GDM1 (cell line): ENCODE data around the gene EIF5.

Source experiments
- DNase-seq: peaks from one replicate; lab custom pipeline; 2025; lab: John Stamatoyannopoulos, UW

EIF5 gene

DNA sequence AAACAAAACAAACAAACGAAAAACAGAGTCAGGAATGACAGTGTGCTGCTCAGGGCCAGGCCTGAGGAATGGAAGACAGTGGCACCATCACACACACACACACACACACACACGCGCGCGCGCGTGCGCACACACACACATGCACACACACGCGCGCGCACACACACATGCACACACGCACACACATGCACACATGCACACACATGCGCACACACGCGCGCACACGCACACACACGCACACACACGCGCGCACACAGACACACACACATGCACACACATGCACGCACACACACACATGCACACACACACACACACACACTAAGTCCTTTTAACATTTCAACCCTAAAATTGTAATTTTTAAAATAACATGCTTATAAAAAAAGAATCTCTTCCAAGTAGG, 38.0 kb downstream of the EIF5 start:
- DNase-seq, result no peak

- DNase-seq, result no peak
Observed at GRCh38 chr14:103372552-103373304, 38.7 kb downstream of the EIF5 start.

GRCh38 chr14:103374121-103374520, 40.1 kb downstream of the EIF5 start:
- DNase-seq, result no peak

DNA sequence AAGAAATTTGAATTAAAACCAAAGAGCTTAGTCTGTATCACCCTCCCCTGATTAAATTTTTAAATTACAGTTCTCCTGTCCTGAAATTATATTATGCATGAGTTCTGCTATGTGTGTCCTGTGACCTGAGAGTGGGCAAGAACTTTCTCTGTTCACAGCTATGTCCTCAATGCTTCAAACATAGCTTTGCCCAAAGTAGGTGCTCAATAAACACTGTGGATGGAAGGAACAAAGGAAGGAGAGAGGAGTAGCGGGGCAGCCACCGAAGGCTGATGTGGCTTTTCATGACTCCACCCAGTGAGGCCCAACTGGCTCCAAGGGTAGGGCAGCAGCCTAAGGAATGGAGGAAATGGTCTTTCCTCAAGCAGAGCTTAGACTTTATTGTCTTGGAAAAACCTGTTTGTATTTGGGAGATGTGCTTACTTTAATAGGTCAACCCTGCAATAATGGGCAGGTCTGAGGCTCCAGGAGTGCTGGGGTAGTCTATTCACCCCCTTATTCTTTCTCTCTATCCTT, 43.5 kb downstream of the EIF5 start:
- no peak for DNase-seq

- no peak for DNase-seq
Observed at GRCh38 chr14:103378038-103378854, 44.2 kb downstream of the EIF5 start.

DNA sequence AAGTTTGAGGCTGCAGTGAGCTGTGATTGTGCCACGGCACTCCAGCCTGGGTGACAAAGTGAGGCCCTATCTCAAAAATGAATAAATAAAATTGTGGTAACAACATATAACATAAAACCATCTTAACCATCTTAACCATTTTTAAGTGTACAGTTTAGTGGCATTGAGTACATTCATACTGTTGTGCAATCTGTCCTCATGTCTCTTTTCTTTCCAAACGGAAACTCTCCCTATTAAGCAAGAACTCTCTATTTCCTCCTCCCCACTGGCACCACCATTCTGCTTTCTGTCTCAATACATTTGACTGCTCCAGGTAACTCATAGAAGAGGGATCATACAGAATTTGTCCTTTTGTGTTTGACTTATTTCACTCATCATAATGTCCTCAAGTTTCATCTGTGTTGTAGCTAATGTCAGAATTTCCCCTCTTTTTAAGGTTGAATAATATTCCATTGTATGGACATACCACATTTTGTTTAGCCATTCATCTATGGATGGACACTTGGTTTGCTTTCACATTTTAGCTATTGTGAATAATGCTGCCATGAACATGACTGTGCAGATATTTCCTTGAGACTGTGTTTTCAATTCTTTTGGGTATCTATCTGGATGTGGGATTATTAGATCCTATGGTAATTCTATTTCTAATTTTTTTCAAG, 46.8 kb downstream of the EIF5 start:
- DNase-seq, result no peak

GRCh38 chr14:103382376-103382775, 48.3 kb downstream of the EIF5 start:
- DNase-seq, result no peak

DNA sequence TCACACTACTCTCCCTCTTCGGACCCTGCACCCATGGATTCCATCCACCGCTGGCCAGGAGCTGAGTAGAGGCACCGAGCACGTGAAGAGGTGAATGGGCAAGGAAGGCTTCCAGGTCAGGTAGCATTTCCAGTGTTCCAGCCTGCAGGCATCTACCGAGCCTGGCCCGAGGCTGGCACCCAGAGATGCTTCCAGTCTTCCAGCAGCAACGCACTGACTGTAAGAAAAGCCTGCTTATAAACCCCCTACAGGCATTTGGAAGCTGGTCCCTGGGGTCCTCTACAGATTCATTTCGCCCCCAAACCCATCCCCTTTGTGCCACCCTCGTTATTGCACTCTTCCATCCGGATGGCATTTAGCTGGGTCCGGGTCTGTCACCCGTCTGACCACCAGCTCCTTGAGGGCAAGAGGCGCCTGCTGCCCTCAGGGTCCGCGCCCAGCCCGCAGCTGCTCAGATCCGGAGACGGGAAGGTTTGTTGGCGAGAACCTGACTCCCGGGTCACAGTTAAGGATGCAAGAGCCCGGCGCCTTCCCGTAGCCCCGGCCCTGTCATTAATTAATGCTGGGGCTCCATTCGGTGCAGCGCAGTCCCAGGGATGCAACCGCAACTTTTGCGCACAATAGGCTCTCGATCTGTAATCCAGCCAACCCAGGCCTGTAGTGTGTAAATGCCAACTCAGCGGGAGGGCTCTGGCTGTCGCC, 50.6 kb downstream of the EIF5 start:
- DNase-seq, result no peak

DNA sequence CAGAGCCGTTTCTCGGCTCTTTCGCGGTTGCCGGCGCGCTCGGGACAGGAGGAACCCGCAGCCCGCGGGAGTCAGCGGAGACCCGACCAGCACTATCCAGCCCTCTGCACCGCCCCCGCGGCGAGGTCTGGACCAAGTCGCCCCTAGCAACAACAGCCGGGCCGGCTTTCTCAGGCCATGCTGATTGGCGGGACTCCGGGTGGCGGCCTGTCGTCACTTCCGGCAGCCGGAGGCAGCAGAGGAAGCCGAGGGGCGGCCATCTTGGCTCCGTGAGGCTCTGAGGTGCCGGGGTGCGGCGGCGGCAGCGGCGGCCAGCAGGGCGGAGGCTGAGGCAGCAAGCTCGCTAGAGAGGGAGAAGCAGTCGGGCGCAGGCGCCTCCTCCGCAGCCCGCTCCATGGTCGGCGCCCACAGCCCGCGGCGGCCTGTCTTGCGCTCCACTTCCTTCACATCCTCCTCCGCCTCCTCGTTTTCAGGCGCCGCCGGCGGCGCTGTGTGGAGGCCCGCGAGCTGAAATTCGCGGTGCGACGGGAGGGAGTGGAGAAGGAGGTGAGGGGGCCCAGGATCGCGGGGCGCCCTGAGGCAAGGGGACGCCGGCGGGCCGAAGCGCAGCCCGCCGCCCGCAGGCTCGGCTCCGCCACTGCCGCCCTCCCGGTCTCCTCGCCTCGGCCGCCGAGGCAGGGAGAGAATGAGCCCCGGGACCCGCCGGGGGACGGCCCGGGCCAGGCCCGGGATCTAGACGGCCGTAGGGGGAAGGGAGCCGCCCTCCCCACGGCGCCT, 51.3 kb downstream of the EIF5 start, which contains the start of gene MARK3:
Gene MARK3, plus strand, starts transcription at position 264 of the 777 bp plus-strand sequence. CDS start 615 bp downstream, outside the sequence.
- peak; percentile 94 for DNase-seq

DNA sequence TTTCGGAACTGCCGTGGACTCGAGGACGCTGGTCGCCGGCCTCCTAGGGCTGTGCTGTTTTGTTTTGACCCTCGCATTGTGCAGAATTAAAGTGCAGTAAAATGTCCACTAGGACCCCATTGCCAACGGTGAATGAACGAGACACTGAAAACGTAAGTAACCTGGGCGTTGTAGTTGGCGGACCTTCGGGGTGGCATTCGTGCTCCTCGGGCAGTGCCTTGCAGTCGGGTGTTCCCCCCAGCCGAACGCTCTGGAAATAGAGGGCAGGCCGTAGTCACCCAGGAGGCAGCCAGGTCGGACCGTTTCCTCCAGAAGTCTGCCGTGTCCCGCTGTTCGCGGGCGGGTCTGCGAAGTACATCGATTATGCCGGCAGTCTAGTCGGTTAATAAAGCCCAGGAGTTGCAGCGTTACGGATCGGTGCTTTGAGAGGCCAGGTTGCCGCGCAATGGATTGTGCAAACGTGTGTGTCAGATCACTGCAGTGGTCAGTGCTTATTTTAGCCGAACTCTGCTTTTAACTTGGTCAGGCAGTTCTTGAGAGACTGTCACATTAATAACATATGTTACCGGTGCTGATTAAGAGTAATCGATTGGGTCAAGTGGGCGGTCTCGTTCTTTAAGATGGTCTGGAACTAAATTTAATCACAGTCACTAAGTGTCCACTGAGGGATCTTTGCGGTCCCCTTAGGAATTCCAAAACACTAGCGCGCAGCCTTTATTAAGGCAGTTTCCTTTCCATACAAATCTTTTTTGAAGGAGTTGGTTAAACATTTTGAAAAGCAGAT, 52.1 kb downstream of the EIF5 start:
- DNase-seq, result no peak

GRCh38 chr14:103386713-103387329, 52.8 kb downstream of the EIF5 start:
- DNase-seq, result no peak

DNA sequence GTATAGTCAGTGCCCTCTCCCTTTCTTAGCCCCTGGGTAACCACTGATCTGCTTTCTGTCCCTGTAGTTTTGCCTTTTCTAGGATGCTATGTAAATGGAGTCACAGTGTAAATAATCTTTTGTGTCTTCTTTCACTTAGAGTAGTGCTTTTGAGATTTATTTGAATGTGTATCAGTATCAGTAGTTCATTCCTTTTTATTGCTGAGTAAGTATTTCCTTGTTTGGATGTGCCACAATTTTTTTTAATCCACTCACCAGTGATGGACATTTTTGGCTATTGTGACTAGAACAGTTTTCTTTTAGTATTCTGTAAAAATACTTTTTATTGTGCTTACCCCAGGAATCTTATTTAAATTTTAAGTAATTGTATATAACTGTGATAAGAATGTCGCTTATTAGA, 54.6 kb downstream of the EIF5 start:
- DNase-seq, result no peak

DNA sequence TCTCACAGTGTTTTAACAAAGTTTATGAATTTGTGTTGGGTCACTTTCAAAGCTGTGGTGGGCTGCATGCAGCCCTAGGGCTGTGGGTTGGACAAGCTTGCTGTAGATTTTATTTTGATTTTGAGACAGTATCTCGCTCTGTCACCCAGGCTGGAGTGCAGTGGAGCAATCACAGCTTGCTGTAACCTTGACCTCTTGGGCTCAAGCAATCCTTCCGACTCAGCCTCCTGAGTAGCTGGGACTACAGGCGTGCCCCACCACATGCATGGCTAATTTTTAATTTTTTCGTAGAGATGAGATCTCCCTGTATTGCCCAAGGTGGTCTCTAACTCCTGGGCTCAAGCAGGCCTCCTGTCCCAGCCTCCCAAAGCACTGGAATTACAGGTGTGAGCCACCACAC, 56.6 kb downstream of the EIF5 start:
- DNase-seq, result no peak

DNA sequence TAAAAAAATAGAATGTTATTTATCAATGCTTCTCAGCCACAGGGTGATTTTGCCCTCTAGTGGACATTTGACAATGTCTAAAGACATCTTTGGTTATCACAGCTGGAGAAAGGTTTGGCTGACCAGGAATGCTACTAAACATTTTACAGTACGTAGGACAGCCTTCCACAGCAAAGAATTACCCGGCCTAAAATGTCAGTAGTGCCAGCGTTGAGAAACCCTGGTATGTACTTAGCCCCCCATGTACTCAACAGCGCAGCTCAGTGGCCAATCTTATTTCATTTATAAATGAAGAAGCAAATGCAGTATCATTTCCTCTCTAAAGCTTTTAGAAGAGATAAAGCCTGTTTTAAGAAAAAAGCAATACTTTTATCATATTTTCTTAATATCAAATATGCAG, 57.0 kb downstream of the EIF5 start:
- DNase-seq, result no peak

DNA sequence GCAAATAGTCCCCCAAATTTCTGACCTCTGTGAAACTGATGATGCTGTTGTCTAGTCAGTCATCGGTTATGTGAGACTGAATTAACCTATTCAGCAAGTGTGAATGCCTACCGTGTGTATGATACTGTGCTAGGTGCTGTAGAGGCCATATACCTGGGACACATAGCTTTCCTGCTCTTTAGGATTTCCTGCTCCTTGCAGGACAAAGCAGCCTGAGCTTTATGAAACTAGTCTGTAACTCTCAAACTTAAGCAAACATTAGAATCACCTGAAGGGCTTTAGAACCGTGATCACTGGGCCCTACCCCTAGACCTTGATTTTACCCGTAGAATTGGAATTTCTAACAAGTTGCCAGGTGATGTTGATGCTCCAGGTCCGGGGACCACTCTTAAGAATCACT, 58.1 kb downstream of the EIF5 start:
- DNase-seq, result no peak

DNA sequence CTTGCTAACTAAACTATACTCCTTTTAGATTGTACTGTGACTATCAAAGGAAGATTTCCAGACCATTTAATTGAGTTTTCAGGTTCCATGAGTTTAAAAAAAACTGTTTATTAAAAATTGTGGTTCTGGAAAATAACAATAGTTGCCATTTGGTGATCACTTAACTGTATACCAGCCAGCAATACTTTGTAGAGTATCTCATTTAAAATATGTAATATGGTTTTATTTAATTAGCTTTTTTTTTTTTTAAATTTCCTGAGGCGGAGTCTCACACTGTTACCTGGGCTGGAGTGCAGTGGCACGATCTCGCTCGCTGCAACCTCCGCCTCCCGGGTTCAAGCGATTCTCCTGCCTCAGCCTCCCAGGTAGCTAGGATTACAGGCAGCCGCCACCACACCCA, 58.5 kb downstream of the EIF5 start:
- no peak for DNase-seq

- DNase-seq, result no peak
Observed at GRCh38 chr14:103393070-103393469, 59.0 kb downstream of the EIF5 start.

GRCh38 chr14:103393676-103394626, 59.9 kb downstream of the EIF5 start:
- no peak for DNase-seq
